HuH-7.5 (cell line): Measurements from ENCODE around the gene PIAS4.
"Not testable (repeated sequence)": the region's sequence is repeated elsewhere in the genome, so short reads cannot be mapped to it uniquely, and the experiment has no call there.

Experiments
- DNase-seq: peaks from one replicate; pipeline ENCODE4 v3.0.0; 2011; ENCODE audit warnings: low spot score

The PIAS4 gene

DNA sequence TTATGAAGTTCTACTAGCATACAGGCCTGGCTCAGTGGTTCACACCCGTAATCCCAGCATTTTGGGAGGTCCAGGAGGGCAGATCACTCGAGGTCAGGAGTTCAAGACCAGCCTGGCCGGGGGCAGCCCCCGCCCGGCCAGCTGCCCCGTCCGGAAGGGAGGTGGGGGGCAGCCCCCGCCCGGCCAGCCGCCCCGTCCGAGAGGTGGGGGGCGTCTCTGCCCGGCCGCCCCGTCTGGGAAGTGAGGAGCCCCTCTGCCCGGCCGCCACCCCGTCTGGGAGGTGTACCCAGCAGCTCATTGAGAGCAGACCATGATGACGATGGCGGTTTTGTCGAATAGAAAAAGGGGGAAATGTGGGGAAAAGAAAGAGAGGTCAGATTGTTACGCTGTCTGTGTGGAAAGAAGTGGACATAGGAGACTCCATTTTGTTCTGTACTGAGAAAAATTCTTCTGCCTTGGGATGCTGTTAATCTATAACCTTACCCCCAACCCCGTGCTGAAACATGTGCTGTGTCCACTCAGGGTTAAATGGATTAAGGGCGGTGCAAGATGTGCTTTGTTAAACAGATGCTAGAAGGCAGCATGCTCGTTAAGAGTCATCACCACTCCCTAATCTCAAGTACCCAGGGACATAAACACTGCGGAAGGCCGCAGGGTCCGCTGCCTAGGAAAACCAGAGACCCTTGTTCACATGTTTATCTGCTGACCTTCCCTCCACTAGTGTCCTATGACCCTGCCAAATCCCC, 8.7 kb upstream of the PIAS4 start:
- not testable (repeated sequence) for DNase-seq

DNA sequence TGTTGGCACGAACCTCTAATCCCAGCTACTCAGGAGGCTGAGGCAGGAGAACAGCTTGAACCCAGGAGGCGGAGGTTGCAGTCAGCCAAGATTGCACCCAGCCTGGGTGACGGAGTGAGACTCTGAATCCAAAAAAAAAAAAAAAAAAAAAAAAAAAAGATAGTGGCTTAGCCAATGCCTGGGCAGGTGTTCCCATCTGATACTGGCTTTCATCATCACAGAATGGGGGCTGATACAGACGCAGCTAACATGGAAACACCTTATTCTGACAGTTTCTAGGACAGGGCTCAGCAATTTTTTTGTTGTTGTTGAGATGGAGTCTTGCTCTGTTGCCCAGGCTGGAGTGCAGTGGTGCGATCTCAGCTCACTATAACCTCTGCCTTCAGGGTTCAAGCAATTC, 6.7 kb upstream of the PIAS4 start:
- not testable (repeated sequence) for DNase-seq

DNA sequence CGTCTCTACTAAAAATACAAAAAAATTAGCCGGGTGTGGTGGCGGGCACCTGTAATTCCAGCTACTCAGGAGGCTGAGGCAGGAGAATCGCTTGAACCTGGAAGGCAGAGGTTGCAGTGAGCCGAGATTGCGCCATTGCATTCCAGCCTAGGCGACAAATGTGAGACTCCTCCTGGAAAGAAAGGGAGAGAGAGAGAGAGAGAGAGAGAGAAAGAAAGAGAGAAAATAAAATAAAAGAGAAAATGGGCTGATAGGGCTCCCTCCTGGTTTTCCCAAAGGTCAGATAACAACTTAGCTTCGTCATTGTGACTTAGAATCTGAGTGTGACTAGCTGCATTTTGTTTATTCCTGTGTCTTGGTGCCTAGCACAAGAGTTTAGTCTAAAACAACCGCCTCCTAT, 2.1 kb upstream of the PIAS4 start:
- not testable (repeated sequence) for DNase-seq

DNA sequence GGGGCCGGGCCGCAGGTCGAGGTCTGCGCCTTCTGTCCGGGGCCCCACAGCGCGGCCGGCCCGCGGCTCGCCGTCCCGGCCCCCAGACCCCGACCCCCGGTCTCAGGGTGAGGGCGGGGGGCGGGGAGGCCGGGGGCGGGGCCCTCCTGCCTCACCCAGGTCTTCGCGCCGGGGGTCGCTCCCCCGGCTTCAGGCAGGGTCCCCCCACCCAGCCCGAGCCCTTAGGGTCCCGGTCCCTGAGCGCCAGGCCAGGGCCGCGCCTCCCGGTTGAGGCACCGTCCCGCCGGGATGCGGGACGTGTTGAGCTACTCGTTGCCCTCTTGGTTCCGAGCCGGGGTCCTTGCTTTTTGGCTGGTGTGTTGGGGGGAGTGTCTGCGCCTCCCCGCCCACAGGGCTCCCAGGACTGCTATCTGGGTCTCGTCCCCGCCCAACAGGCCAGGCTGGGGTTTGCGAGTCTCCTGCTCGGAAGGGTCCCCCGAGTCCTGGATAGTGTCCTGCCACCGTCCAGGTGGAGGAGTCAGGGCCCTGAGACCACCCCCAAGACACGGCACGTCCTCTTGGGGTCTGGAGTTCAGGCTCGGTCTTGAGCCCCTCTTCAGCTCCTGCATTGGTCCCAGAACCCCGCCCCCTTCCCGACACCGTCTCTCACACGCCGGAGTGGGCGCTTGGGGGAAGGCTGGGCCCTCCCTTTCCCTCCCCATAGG, 452 bp downstream of the PIAS4 start:
- peak; percentile 49 for DNase-seq

DNA sequence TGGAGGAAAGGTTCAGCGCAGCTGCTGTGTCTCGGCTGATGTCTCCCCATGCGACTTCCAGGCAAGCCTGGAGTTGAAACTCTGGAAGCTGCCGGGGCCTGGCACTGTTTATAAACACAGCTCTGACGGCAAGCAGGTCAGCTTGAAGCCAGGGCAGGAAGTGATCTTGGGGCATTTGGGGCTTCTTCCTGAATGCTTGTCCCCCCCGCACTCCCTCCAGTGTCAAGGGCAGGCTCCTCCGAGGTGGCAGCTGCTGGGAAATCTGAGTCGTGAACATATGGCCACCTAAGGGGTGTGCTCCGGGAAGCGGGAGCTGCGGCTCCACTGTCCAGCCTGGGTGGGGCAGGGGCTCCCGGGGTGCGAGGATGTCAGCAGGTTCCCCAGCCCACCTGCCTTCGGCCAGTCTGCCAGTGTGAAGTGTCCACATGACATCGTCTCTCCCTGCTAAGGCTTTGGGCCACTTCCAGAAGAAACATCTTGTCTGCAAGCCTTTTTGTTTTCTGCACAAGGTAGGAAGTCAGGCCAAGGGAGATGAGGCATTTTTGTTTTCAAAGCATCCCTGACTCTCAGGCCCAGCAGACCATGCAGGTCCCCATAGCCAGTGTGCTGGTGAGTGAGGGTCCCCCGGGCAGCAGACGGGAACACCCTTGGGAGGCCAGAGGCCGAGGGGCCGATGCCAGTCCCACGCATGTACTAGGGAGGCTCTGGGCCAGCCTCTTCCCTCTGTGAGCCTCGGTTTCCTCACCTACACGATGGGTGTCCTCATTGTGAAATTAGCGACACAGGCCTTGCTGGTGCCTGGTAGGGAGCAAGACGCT, 2.7 kb downstream of the PIAS4 start:
- no peak for DNase-seq

DNA sequence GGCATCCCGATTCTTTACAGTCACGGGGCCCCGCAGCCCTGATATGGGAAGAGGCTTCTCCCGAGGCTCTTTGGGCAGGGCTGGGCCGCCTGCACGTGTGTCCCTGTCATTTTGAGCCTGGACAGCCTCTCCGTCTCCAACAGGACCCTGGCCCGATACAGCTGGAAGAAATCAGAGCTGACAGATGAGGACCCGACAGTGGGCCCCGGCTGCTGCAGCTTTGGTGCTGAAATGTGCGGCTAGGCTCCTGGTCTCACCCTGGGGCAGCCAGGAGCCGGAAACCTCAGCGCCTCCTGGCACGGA, 3.2 kb downstream of the PIAS4 start:
- DNase-seq, result no peak

DNA sequence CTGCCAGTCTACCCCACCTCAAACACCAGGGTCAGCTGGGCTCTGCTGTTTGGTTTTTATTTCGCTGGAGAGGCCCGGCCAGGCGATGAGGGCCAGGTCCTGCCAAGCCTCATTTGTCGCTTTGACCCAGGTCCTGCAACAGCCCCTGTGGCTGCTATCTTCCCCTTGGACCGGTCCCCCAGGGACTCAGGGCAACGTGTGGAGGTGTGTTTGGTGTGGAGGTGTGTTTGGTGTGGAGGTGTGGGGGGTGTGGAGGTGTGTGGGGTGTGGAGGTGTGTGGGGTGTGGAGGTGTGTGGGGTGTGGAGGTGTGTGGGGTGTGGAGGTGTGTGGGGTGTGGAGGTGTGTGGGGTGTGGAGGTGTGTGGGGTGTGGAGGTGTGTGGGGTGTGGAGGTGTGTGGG, 3.9 kb downstream of the PIAS4 start:
- not testable (repeated sequence) for DNase-seq

DNA sequence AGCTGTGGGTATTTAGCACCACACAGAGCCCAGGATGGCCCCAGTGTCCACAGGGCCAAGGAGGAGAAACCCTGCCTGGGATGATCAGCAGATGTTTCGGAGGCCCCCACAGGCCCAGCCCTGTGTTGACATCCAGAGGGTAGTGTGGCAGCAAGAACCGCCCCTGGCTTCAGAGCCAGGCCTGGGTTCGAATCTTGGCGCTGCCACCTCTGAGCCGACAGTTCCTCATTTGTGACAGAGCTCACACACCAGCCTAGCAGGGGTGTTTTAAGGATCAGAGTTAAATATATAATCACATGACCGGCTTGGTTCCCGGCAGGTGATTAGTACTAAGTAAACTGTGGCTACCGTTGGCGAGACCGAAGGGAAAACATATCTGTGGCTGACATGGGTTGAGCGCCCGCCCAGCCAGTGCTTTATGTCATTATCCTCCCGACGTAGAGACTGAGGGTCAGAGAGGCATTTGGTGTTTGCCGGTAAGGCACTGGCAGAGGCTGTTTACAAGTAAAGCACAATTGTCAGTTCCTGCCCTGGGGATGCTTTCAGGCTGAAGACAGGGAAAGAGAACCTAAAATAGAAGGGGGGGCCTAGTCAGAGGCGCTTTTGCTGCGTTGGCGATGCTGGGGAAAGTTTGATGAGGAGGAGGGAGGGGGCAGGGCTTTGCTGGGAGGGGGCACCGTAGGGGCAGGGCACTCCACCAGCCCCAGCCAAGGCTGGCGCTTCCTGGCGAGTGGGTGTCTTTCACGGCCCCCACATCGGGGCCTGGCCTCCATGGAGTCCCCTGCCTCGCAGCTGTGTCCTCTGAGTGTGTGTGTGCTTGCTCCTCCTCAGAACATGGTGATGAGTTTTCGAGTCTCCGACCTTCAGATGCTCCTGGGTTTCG, 4.8 kb downstream of the PIAS4 start:
- DNase-seq, result no peak

DNA sequence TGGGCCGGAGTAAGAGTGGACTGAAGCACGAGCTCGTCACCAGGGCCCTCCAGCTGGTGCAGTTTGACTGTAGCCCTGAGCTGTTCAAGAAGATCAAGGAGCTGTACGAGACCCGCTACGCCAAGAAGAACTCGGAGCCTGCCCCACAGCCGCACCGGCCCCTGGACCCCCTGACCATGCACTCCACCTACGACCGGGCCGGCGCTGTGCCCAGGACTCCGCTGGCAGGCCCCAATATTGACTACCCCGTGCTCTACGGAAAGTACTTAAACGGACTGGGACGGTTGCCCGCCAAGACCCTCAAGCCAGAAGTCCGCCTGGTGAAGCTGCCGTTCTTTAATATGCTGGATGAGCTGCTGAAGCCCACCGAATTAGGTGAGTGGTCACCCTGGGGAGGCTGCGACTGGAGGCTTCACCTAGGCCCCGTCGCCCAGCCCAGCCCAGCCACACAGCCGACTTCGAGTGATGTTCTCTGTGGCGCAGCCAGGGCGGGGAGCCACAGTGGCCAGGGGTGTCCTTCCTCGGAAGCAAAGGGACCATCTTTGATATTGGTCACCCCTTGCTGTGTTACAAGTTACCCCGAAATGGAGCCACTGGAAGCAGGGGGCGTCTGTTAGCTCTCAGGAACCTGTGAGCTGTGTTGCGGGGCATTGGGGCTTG, 5.6 kb downstream of the PIAS4 start:
- DNase-seq, result no peak

DNA sequence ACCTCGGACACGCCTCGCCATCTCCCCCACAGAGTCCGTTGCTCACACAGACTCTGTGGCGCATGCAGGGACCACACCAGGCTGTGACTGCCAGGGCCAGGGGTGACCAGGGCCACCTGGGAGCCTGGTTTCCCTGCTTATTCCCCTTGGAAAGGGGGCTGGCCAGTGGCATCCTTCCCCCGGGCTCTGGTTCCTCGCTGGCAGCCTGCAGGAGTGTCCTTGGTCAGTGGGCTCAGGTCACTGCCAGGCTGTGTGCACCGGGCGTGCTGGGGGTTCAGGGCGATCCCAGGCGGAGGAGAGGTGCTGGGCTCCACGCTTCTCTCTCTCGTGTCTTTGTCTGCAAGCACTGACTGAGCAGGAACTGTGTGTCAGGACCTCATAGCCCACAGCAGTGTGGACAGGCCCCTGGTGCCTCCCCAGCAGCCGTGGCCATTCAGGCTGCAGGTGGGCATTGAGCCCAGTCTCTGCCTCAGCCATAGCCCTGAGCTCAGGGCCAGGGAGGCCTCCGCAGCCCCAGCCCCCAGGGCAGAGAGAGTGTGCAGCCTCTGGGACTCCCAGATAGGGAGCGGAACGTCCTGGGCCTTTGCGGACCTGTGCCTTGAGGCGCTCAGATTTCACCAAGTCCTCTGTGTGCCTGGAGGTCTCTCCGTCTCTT, 6.5 kb downstream of the PIAS4 start:
- no peak for DNase-seq

DNA sequence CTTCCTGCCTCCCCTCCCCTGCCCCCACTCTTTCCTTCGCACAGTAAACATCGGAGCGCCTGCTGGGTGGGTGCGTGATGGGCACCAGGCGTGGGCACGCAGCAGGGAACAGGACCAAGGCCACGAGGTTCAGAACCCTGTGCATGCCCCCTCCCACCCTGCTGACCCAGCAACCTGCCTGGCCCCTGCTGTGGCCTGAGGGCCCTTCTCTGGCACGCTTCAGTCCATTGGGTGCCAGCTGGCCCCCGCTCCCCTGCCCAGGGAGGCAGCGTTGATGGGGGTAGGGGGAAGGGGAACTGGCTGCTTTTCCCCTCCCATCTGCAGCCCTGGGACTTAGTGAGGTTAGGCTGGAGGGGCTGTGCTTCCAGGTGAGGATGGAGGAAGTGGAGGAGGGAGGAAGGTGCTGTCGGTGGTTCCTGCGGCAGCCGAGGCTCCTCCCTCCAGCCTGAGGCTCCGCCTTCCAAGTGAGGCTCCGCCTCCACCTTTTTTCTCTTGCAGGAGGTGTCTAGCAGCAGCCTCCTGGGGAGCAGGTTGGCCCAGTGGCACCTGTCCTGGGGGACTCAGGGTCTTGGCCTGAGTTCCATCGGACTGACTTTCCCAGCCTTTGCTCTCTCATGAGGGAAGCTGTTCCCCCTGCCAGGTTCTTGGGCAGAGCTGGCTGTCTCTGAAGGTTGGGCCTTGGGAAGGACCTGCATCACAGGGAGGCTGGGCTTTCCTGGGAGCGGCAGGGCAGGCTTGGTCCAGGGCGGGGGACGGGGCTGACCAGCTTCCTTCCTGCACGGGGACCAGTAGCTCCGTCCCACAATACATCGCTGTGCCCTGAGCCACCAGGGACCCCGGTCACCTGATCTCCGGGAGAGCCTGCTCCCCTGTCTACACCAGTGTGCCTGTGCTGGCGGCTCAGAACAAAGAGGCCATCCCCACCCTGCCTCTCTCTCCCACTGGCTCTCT, 7.3 kb downstream of the PIAS4 start:
- no peak for DNase-seq

DNA sequence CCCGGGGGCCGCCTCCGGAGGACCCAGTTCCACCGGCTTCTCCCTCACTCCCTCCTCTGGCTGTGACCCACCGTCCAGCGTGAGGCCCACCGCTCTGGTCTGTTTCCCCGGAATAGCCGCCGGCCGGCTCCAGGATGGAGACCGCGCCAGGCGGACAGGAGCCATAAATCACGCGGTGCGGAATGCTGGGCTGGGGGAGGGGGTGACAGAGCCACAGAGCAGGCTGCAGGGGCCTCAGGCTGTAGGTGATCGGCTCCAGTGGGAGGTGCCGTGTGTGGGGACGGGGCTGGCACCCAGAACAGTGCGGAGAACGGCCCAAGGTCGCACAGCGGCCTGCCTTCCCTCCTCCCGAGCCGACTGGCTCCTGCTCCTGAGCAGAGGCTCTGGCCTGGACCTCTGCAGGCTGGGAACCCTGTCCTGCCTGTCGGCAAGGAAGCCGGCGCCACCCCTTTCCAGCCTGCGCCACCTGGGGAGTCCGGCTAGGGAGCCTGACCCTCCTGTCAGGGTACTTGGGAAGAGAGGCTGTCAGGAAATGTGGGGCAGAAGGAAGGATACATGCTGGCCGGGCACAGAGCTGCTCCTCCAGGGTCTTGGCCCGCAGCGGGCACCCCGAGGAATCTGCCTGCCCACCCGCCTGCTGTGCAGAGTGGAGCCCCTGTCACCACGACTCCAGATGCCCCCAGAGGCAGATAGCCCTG, 8.3 kb downstream of the PIAS4 start:
- DNase-seq, result no peak

DNA sequence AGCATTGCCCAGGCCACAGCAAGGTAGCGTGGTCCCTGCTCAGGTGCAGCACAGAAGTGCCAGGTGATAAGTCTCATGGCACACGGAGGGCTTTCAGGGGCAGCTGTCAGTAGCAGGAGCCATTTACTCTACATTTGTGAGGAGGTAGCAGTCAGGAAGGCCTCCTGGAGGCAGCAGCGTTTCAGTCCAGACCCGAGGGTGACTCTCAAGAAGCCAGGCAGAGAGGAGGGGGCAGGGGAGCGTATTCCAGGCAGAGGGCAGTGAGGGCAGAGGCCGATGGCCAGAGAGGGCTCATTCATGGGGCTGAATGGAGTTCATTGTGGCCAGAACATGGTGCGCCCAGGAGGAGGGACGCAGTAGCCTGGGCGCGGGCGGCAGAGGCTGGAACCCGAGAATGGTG, 8.9 kb downstream of the PIAS4 start:
- no peak for DNase-seq

DNA sequence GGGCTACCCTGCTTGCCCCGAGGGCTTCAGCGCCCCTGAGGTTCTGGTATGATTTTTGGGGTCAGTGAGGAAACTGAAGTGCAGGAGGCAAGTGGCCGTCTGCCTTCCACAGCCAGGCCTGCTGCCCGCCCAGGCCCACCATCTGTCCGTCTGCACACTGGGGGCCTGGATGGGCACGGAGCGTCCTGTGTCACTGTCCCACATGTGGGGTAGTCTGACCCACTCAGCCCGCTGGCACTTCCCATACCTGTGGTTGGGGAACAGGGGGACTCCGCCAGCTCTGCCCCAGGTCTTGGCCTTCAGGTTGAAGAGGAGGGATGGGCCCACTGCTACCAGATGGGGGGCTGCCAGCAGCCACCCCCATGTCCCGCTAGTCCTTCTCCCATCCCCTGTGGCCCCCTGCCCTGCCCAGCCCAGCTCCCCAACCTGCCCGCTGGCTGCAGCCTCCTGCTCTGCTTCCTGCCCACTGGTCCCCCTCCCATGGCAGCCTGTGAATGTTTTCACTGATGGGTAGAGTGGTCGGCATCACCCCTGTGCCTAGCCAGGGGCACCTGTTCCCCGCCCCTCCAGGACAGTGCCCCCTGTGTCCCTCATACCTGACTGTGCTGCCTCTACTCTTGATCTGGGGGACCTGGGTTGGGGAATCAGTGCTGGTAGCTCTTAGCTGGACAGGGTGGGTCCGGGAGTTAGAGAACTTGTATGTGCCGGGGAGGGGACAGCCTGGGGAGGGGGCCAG, 9.5 kb downstream of the PIAS4 start:
- DNase-seq, result no peak

DNA sequence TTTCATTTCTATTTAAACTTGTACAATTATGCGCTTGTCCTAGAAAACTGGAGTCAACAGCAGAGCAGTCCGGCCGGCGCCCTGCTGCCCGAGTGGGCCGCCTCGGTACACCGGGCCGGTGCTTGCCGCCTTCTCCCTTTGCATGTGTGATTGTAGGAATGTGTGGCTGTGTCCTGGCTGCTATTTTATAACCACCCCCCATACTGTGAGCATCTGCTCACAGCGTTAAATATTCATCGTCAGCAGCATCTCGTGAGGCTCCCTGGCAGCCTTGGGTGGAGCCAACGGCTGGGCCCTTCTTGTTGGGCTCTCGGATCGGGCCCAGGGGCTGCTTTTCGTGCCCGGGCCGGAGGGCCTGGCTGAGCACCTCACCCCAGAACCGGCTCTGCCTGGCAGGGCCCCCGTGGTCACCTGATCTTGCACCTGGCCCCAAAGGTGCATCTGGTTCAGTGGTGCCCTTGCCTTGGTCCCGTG, 10.6 kb downstream of the PIAS4 start:
- no peak for DNase-seq

DNA sequence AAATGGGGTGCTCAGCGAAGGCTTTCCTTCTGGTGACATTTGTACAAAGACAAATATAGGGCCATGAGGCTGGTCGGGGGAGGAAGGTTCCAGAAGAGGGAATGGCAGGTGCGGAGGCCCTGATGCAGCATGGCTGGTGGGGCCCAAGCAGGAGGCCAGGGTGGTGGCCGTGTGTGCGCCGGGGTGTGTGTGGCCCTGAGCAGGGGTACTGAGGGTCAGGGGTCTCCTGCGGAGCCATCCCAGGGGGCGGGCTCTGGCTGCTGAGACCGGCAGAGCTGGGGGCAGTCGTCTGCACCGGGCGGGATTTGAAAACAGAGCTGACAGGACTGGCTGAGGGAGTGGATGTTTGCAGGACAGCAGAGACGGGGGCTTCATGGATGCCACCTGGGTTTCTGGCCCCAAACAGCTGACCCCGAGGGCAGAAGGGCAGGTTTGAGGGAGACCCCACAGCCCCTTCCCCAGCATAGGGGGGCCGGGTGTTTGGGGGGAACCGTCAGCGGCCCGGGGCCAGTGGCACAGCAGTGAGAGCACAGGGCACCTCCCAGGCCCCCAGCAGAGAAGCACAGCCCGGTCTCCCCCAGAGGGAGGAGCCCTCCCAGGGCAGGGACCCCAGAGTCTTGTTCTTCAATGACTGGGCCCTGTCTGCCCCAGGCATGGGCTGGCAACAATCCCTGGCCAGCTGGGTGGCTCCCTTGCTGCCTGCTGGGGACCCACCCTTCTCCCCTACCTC, 11.4 kb downstream of the PIAS4 start:
- no peak for DNase-seq

DNA sequence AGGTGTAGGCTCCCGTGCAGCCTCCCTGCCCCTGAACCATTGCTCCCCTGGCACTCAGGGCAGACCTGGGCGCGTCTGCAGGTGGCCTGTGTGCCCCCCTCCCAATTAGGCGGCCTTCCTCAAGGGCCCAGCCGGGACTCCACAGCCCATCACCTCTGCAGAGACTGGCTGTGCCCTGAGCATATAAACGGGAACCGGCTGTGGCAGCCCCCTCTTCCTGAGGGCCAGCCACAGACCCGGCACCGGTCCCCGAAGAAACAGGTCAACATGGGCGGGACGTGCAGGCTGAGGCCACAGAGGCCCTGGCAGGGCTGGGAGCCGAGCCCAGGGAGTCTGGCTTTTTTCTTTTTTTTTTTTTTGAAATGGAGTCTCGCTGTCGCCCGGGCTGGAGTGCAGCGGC, 12.0 kb downstream of the PIAS4 start:
- no peak for DNase-seq
